MG63 (cell line): ENCODE measurements around the gene MGRN1. TPM values are rescaled to one million over a fixed set of nuclear protein-coding genes. Genes with fewer than 3 reads are reported as not detected.

ENCODE experiments used
- DNase-seq: peaks from one replicate; pipeline ENCODE4 v3.0.0-alpha.2; 2020
- H3K27me3 ChIP-seq: fragments of 250-450 bp; sonication (Bioruptor Pico); 2 replicates; pipeline ENCODE4 v1.5.1; 2020; ENCODE audit warnings: mild to moderate bottlenecking, moderate library complexity
- H3K36me3 ChIP-seq: fragments of 250-450 bp; sonication (Bioruptor Pico); 2 replicates; pipeline ENCODE4 v1.5.1; 2020; ENCODE audit warnings: mild to moderate bottlenecking, moderate library complexity
- H3K4me3 ChIP-seq: fragments of 250-450 bp; sonication (Bioruptor Pico); 2 replicates; pipeline ENCODE4 v1.5.1; 2020; ENCODE audit warnings: mild to moderate bottlenecking, moderate library complexity
- H3K9me3 ChIP-seq: fragments of 250-450 bp; sonication (Bioruptor Pico); 2 replicates; pipeline ENCODE4 v1.5.1; 2020; ENCODE audit warnings: mild to moderate bottlenecking, moderate library complexity
- total RNA-seq: library from RNA; depleted of rRNA; stranded (reverse); fragments of >200 nt; shearing (Covaris generic); gene quantifications from 2 replicates; pipeline ENCODE4 v1.2.3, GENCODE V29; 2014; ENCODE audit warnings: low replicate concordance

The MGRN1 gene
- total RNA-seq, 1 experiment from 2014 or later: 13.8 TPM

GRCh38 chr16:4704913-4705312 lies 80.3 kb downstream of the MGRN1 start:
- peaks cover 61% of the 10 kb centered on the region for H3K36me3 ChIP-seq
- no peak for DNase-seq
- H3K9me3 ChIP-seq: no peaks in the 10 kb centered on the region

GRCh38 chr16:4706871-4707270 lies 82.2 kb downstream of the MGRN1 start:
- Histone ChIP-seq H3K36me3 (peaks cover 50% of the 10 kb centered on the region), H3K27me3 (no peaks in the 10 kb centered on the region), H3K9me3 (no peaks in the 10 kb centered on the region), H3K4me3 (no peak overlapping the region)
- DNase-seq: no peak

More at GRCh38 chr16:4704913-4705312, 80.3 kb downstream of the MGRN1 start:
- Histone ChIP-seq H3K27me3 (no peaks in the 10 kb centered on the region), H3K4me3 (no peak overlapping the region)

GRCh38 chr16:4709481-4709880 lies 84.9 kb downstream of the MGRN1 start:
- H3K27me3 ChIP-seq: no peaks in the 10 kb centered on the region
- DNase-seq: peak; percentile 46

GRCh38 chr16:4713663-4714501 lies 89.3 kb downstream of the MGRN1 start:
- no peaks in the 10 kb centered on the region for H3K27me3 ChIP-seq
- no peak for DNase-seq

More at GRCh38 chr16:4709481-4709880, 84.9 kb downstream of the MGRN1 start:
- Histone ChIP-seq H3K4me3 (no peak overlapping the region), H3K9me3 (no peaks in the 10 kb centered on the region), H3K36me3 (peaks cover 42% of the 10 kb centered on the region)

GRCh38 chr16:4714996-4715395 lies 90.4 kb downstream of the MGRN1 start:
- Histone ChIP-seq H3K27me3 (no peaks in the 10 kb centered on the region), H3K4me3 (no peak overlapping the region), H3K36me3 (peaks cover 46% of the 10 kb centered on the region), H3K9me3 (no peaks in the 10 kb centered on the region)
- DNase-seq: no peak

More at GRCh38 chr16:4713663-4714501, 89.3 kb downstream of the MGRN1 start:
- Histone ChIP-seq H3K9me3 (no peaks in the 10 kb centered on the region), H3K4me3 (no peak overlapping the region), H3K36me3 (peaks cover 45% of the 10 kb centered on the region)

- H3K27me3 ChIP-seq: no peaks in the 10 kb centered on the region
- no peak for DNase-seq
- H3K36me3 ChIP-seq: peaks cover 44% of the 10 kb centered on the region
- no peak overlapping the region for H3K4me3 ChIP-seq
- H3K9me3 ChIP-seq: no peaks in the 10 kb centered on the region
Measured at GRCh38 chr16:4718466-4718865, 93.8 kb downstream of the MGRN1 start.

- Histone ChIP-seq H3K27me3 (no peaks in the 10 kb centered on the region), H3K9me3 (no peaks in the 10 kb centered on the region), H3K4me3 (no peak overlapping the region), H3K36me3 (peaks cover 50% of the 10 kb centered on the region)
- DNase-seq: no peak
Measured at GRCh38 chr16:4723071-4723767, 98.6 kb downstream of the MGRN1 start.

GRCh38 chr16:4724661-4725270 lies 100.1 kb downstream of the MGRN1 start:
- peaks cover 54% of the 10 kb centered on the region for H3K36me3 ChIP-seq
- DNase-seq: no peak
- H3K9me3 ChIP-seq: no peaks in the 10 kb centered on the region
- H3K27me3 ChIP-seq: no peaks in the 10 kb centered on the region
- no peak overlapping the region for H3K4me3 ChIP-seq

GRCh38 chr16:4726616-4727015 lies 102.0 kb downstream of the MGRN1 start:
- H3K27me3 ChIP-seq: no peaks in the 10 kb centered on the region
- H3K9me3 ChIP-seq: no peaks in the 10 kb centered on the region
- DNase-seq: no peak
- no peak overlapping the region for H3K4me3 ChIP-seq
- peaks cover 71% of the 10 kb centered on the region for H3K36me3 ChIP-seq

- no peak for DNase-seq
Measured at GRCh38 chr16:4728676-4729075, 104.0 kb downstream of the MGRN1 start.

GRCh38 chr16:4729876-4730275 lies 105.2 kb downstream of the MGRN1 start:
- DNase-seq: no peak
- Histone ChIP-seq H3K27me3 (no peaks in the 10 kb centered on the region), H3K4me3 (no peak overlapping the region), H3K36me3 (peaks cover 61% of the 10 kb centered on the region), H3K9me3 (no peaks in the 10 kb centered on the region)

More at GRCh38 chr16:4728676-4729075, 104.0 kb downstream of the MGRN1 start:
- H3K27me3 ChIP-seq: no peaks in the 10 kb centered on the region
- H3K36me3 ChIP-seq: peaks cover 69% of the 10 kb centered on the region
- H3K9me3 ChIP-seq: no peaks in the 10 kb centered on the region
- H3K4me3 ChIP-seq: no peak overlapping the region

- no peaks in the 10 kb centered on the region for H3K9me3 ChIP-seq
- no peaks in the 10 kb centered on the region for H3K27me3 ChIP-seq
- DNase-seq: no peak
- H3K4me3 ChIP-seq: peak overlapping the region; percentile 87
- H3K36me3 ChIP-seq: peaks cover 31% of the 10 kb centered on the region
Measured at GRCh38 chr16:4733211-4733742, 108.7 kb downstream of the MGRN1 start.

GRCh38 chr16:4733747-4734062 lies 109.1 kb downstream of the MGRN1 start:
- H3K27me3 ChIP-seq: no peaks in the 10 kb centered on the region
- peak overlapping the region; percentile 87 for H3K4me3 ChIP-seq
- DNase-seq: peak; percentile 22
- no peaks in the 10 kb centered on the region for H3K9me3 ChIP-seq
- peaks cover 27% of the 10 kb centered on the region for H3K36me3 ChIP-seq

GRCh38 chr16:4734063-4734729 lies 109.6 kb downstream of the MGRN1 start, which contains the start of the genes ANKS3 and DNAAF8:
Gene ANKS3 (minus strand): TSS chr16:4734271. CDS start chr16:4730149, 4,122 bp downstream.
Gene DNAAF8 (plus strand): TSS chr16:4734537. CDS start chr16:4736515, 1,978 bp downstream.
- Histone ChIP-seq H3K36me3 (peaks cover 24% of the 10 kb centered on the region), H3K4me3 (peak within 1 kb of the TSS; percentile 87), H3K9me3 (no peaks in the 10 kb centered on the region), H3K27me3 (no peaks in the 10 kb centered on the region)
- peak; percentile 99 for DNase-seq

- Histone ChIP-seq H3K36me3 (peaks cover 20% of the 10 kb centered on the region), H3K27me3 (no peaks in the 10 kb centered on the region), H3K9me3 (no peaks in the 10 kb centered on the region), H3K4me3 (peak overlapping the region; percentile 87)
- peak; percentile 89 for DNase-seq
Measured at GRCh38 chr16:4734730-4735535, 110.3 kb downstream of the MGRN1 start.

- Histone ChIP-seq H3K4me3 (no peak overlapping the region), H3K36me3 (peaks cover 5% of the 10 kb centered on the region), H3K9me3 (no peaks in the 10 kb centered on the region), H3K27me3 (no peaks in the 10 kb centered on the region)
- no peak for DNase-seq
Measured at GRCh38 chr16:4736546-4736945, 111.9 kb downstream of the MGRN1 start.
